Activated naive CD8-positive, alpha-beta T cell (primary cell): ENCODE measurements around the gene DLG2.
A peak's percentile ranks its signal among the peaks of the same experiment; 100 is the strongest.

Source experiments
- H3K27ac Mint-ChIP-seq: one replicate; pipeline ENCODE4 v1.8.0; 2021; ENCODE audit warnings: mixed read lengths
- H3K27me3 Mint-ChIP-seq: one replicate; pipeline ENCODE4 v1.8.0; 2021; ENCODE audit warnings: mixed read lengths
- H3K36me3 Mint-ChIP-seq: one replicate; pipeline ENCODE4 v1.8.0; 2021; ENCODE audit warnings: mixed read lengths
- H3K4me1 Mint-ChIP-seq: one replicate; pipeline ENCODE4 v1.8.0; 2021; ENCODE audit warnings: low read depth, mixed read lengths
- H3K4me3 Mint-ChIP-seq: one replicate; pipeline ENCODE4 v1.8.0; 2021; ENCODE audit warnings: mild to moderate bottlenecking, mixed read lengths
- H3K9me3 Mint-ChIP-seq: one replicate; pipeline ENCODE4 v1.8.0; 2021; ENCODE audit warnings: low read depth, mixed read lengths

DLG2 gene

DNA sequence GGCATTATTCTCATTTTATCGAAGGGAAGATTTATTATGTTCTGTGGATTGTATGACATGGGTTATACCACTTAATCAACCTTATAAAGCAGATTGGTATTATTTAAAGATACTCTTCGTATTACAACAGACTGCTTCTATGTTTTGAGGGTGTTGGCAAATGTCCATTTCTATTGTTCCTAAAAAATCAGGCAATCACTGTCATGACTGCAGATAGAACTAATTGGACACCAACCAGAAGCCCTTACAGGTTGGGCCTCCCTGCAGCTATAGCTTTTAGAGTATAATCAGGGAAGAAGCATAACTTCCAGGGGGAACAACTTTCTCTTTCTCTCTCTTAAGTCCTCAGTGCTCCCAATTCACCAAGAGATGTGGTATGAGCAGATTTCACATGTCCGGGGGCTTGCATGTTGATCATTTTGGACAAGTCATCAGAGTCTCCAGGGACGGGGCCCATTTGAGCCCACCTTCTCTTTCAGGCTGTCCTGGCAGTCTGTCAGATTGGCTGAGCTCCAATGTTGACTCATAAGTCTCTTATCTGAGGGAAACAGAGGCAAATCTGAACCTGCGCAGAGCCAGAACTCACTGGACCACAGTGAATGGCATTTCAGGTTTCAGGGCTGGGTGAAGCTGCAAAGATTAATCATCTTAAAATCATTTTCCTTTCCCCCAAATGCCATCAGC, 2077.0 kb downstream of the DLG2 start:
- H3K4me1 Mint-ChIP-seq = no peaks in the 10 kb centered on the region
- no peaks in the 10 kb centered on the region for H3K36me3 Mint-ChIP-seq
- H3K9me3 Mint-ChIP-seq = no peaks in the 10 kb centered on the region
- no peak overlapping the region for H3K27ac Mint-ChIP-seq
- H3K27me3 Mint-ChIP-seq = peaks cover 2% of the 10 kb centered on the region
- H3K4me3 Mint-ChIP-seq = no peak overlapping the region

- Mint-ChIP-seq H3K27me3 (peaks cover 2% of the 10 kb centered on the region), H3K4me1 (no peaks in the 10 kb centered on the region), H3K36me3 (no peaks in the 10 kb centered on the region), H3K4me3 (no peak overlapping the region), H3K9me3 (no peaks in the 10 kb centered on the region), H3K27ac (no peak overlapping the region)
Measured at GRCh38 chr11:83546368-83546767, 2080.8 kb downstream of the DLG2 start.

GRCh38 chr11:83545494-83546260, 2081.5 kb downstream of the DLG2 start:
- Mint-ChIP-seq H3K36me3 (no peaks in the 10 kb centered on the region), H3K4me1 (no peaks in the 10 kb centered on the region), H3K9me3 (no peaks in the 10 kb centered on the region), H3K4me3 (no peak overlapping the region), H3K27me3 (peaks cover 2% of the 10 kb centered on the region), H3K27ac (no peak overlapping the region)

DNA sequence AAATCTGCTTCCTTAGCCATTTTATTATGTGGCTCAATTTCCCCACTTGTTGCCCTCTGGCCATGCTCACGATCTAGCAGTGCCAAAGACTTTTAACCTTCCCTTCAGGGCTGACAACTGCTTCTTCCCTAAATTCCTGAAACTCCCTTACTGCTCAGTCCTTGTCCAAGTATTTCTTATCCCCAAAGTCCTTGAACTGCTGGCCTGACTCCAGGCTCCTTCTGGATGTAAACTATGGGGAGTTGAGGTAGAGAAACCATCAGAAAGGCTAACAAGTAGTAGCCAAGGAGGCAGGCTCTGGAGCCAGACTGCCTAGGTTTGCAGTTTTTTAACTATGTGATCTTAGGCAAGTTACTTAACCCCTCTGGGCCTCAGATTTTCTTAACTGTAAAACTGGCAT, 2082.3 kb downstream of the DLG2 start:
- H3K27ac Mint-ChIP-seq = no peak overlapping the region
- H3K27me3 Mint-ChIP-seq = peaks cover 2% of the 10 kb centered on the region
- no peak overlapping the region for H3K4me3 Mint-ChIP-seq
- H3K36me3 Mint-ChIP-seq = no peaks in the 10 kb centered on the region
- H3K4me1 Mint-ChIP-seq = no peaks in the 10 kb centered on the region
- H3K9me3 Mint-ChIP-seq = no peaks in the 10 kb centered on the region

DNA sequence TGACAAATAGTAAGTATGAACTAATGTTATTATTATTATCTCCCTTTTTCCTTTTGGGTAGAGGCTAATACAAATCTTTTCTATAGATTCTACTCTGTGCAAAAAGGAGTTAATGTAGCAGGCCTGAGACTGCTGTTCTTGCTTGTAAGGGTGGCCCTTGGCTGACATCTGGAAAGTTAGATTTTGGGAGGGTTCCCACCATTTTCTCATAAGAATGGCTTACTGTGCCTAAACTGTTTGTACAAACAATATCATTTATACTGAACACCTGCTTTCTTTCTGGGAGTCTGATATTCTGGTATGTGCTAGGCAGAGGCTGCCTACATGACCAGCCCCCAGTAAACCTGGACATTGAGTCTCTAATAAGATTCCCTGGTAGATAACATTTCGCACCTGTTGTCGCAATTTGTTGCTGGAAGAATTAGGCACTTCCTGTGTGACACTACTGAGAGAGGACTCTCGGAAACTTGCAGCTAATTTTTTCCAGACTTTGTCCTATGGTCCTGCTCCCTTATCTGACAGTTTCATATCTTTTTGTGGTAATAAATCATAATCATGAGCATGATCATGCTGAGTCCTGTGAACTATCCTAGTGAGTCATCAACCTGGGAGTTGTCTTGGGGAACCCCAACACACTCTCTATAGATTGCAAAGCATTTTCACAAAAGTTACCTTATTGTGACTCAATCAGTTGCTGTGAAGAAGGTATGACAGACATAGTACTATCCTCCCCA, 2083.3 kb downstream of the DLG2 start:
- no peaks in the 10 kb centered on the region for H3K4me1 Mint-ChIP-seq
- peak overlapping the region; percentile 17 for H3K27ac Mint-ChIP-seq
- no peak overlapping the region for H3K4me3 Mint-ChIP-seq
- H3K36me3 Mint-ChIP-seq = no peaks in the 10 kb centered on the region
- H3K27me3 Mint-ChIP-seq = peaks cover 2% of the 10 kb centered on the region
- no peaks in the 10 kb centered on the region for H3K9me3 Mint-ChIP-seq

DNA sequence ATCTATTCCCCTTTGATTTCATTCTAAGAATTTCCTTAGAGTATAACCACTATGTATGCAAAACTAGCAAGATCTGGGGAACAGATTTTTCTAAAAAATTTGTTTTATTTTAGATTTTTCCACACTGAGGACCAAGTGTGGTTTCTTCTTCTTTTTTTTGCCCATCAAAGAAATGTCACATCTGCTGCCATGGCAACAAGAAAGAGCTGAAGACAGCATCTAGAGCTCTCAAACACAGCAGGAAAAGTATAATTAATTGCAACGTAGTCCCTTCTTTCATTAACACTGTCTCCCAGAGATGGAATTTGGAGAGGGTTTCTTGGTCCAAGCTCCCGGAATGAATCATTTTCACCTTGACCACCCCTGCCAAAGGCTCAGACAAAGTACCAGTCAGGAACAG, 2084.3 kb downstream of the DLG2 start:
- peaks cover 2% of the 10 kb centered on the region for H3K27me3 Mint-ChIP-seq
- no peak overlapping the region for H3K27ac Mint-ChIP-seq
- no peaks in the 10 kb centered on the region for H3K36me3 Mint-ChIP-seq
- H3K4me1 Mint-ChIP-seq = no peaks in the 10 kb centered on the region
- H3K9me3 Mint-ChIP-seq = no peaks in the 10 kb centered on the region
- no peak overlapping the region for H3K4me3 Mint-ChIP-seq

GRCh38 chr11:83540728-83541127, 2086.4 kb downstream of the DLG2 start:
- H3K36me3 Mint-ChIP-seq = no peaks in the 10 kb centered on the region
- no peaks in the 10 kb centered on the region for H3K4me1 Mint-ChIP-seq
- no peak overlapping the region for H3K4me3 Mint-ChIP-seq
- no peaks in the 10 kb centered on the region for H3K9me3 Mint-ChIP-seq
- no peak overlapping the region for H3K27ac Mint-ChIP-seq
- H3K27me3 Mint-ChIP-seq = peaks cover 2% of the 10 kb centered on the region

DNA sequence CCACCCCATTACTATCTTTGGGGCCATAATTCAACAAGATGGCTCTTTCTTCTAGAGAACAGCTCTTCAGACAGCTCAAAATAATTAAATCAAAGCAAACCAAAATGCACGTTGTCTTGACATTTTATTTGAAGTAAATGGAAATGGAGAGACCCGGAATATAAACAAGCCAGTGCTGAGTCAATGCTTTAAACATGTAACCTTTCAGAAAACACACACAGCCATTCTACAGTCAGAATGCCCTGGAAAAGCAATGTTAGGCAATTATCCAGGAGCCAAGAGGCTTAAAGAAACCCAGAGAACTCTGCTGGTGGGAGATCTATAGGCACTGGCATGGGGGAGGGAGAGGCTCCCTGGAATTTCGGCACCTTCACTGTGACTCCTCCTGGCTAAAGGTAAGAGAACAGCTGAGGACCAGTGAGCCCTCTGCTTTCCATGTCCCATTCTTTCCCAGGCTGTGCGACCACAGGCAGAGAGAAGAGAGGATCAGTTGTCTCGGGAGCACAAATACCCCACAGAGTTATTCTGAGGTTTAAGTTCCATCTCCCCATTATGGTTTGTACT, 2086.9 kb downstream of the DLG2 start:
- Mint-ChIP-seq H3K4me3 (no peak overlapping the region), H3K9me3 (no peaks in the 10 kb centered on the region), H3K4me1 (no peaks in the 10 kb centered on the region), H3K27ac (no peak overlapping the region), H3K36me3 (no peaks in the 10 kb centered on the region), H3K27me3 (peaks cover 2% of the 10 kb centered on the region)

GRCh38 chr11:83538286-83538685, 2088.9 kb downstream of the DLG2 start:
- no peaks in the 10 kb centered on the region for H3K36me3 Mint-ChIP-seq
- H3K4me1 Mint-ChIP-seq = no peaks in the 10 kb centered on the region
- no peak overlapping the region for H3K4me3 Mint-ChIP-seq
- H3K27me3 Mint-ChIP-seq = peaks cover 6% of the 10 kb centered on the region
- H3K27ac Mint-ChIP-seq = no peak overlapping the region
- H3K9me3 Mint-ChIP-seq = no peaks in the 10 kb centered on the region

- Mint-ChIP-seq H3K9me3 (no peaks in the 10 kb centered on the region), H3K27me3 (peaks cover 4% of the 10 kb centered on the region), H3K4me3 (no peak overlapping the region), H3K36me3 (no peaks in the 10 kb centered on the region), H3K27ac (no peak overlapping the region), H3K4me1 (no peaks in the 10 kb centered on the region)
Measured at GRCh38 chr11:83537131-83537610, 2090.0 kb downstream of the DLG2 start.

- H3K36me3 Mint-ChIP-seq = no peaks in the 10 kb centered on the region
- no peak overlapping the region for H3K4me3 Mint-ChIP-seq
- no peaks in the 10 kb centered on the region for H3K9me3 Mint-ChIP-seq
- peaks cover 5% of the 10 kb centered on the region for H3K27me3 Mint-ChIP-seq
- no peaks in the 10 kb centered on the region for H3K4me1 Mint-ChIP-seq
- H3K27ac Mint-ChIP-seq = no peak overlapping the region
Measured at GRCh38 chr11:83533166-83533565, 2094.0 kb downstream of the DLG2 start.

- no peaks in the 10 kb centered on the region for H3K9me3 Mint-ChIP-seq
Measured at GRCh38 chr11:83528877-83529276, 2098.3 kb downstream of the DLG2 start.

GRCh38 chr11:83528225-83528624, 2098.9 kb downstream of the DLG2 start:
- Mint-ChIP-seq H3K4me1 (no peaks in the 10 kb centered on the region), H3K36me3 (no peaks in the 10 kb centered on the region), H3K27ac (no peak overlapping the region)

More at GRCh38 chr11:83528877-83529276, 2098.3 kb downstream of the DLG2 start:
- peaks cover 5% of the 10 kb centered on the region for H3K27me3 Mint-ChIP-seq
- H3K36me3 Mint-ChIP-seq = no peaks in the 10 kb centered on the region
- no peaks in the 10 kb centered on the region for H3K4me1 Mint-ChIP-seq
- no peak overlapping the region for H3K4me3 Mint-ChIP-seq
- no peak overlapping the region for H3K27ac Mint-ChIP-seq

DNA sequence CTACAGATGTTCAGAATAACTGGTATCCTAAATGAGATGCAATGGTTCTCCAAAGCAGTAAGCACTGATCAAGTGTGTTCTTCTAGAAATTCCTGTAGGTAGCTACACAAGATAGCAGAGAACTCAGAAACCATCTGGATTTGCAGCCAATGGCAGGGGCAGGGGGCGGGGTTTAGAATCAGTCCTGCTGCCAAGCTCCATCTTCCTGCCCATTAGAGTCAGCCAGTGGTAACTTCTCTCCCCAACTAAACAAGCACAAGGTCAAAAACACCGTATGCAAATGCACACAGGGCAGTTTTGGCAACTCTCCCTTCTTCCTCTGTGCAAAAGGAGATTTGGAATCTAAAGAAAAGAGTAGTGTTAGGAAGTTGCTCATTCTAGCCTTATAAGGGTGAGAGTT, 2103.5 kb downstream of the DLG2 start:
- Mint-ChIP-seq H3K4me1 (no peaks in the 10 kb centered on the region), H3K9me3 (no peaks in the 10 kb centered on the region), H3K27me3 (peaks cover 4% of the 10 kb centered on the region), H3K36me3 (no peaks in the 10 kb centered on the region), H3K4me3 (no peak overlapping the region), H3K27ac (no peak overlapping the region)

More at GRCh38 chr11:83528225-83528624, 2098.9 kb downstream of the DLG2 start:
- no peak overlapping the region for H3K4me3 Mint-ChIP-seq
- H3K27me3 Mint-ChIP-seq = peaks cover 2% of the 10 kb centered on the region
- H3K9me3 Mint-ChIP-seq = no peaks in the 10 kb centered on the region

- no peak overlapping the region for H3K4me3 Mint-ChIP-seq
- no peaks in the 10 kb centered on the region for H3K9me3 Mint-ChIP-seq
- H3K4me1 Mint-ChIP-seq = no peaks in the 10 kb centered on the region
- H3K36me3 Mint-ChIP-seq = no peaks in the 10 kb centered on the region
- no peak overlapping the region for H3K27ac Mint-ChIP-seq
- peaks cover 4% of the 10 kb centered on the region for H3K27me3 Mint-ChIP-seq
Measured at GRCh38 chr11:83522911-83523310, 2104.2 kb downstream of the DLG2 start.
